Ishikawa (cell line): ENCODE measurements around the gene CNOT1.

ENCODE experiments used
- CEBPB ChIP-seq: IDR thresholded peaks from 2 replicates; pipeline ENCODE4 v1.6.1; 2012
- CREB1 ChIP-seq: IDR thresholded peaks from 2 replicates; pipeline ENCODE4 v1.6.1; 2012; ENCODE audit warnings: low read depth
- EGR1 ChIP-seq: IDR thresholded peaks from 2 replicates; pipeline ENCODE4 v1.6.1; 2012
- EP300 ChIP-seq: IDR thresholded peaks from 2 replicates; pipeline ENCODE4 v1.6.1; 2012; ENCODE audit warnings: borderline replicate concordance
- FOXM1 ChIP-seq: IDR thresholded peaks from 2 replicates; pipeline ENCODE4 v1.6.1; 2012; ENCODE audit warnings: low read depth, borderline replicate concordance
- MAX ChIP-seq: IDR thresholded peaks from 2 replicates; pipeline ENCODE4 v1.6.1; 2012
- NFIC ChIP-seq: IDR thresholded peaks from 2 replicates; pipeline ENCODE4 v1.6.1; 2012
- RAD21 ChIP-seq: IDR thresholded peaks from 2 replicates; pipeline ENCODE4 v1.6.1; 2012; ENCODE audit warnings: low read depth
- REST ChIP-seq: IDR thresholded peaks from 2 replicates; pipeline ENCODE4 v1.6.1; 2012; ENCODE audit warnings: low read depth, mild to moderate bottlenecking
- TAF1 ChIP-seq: IDR thresholded peaks from 2 replicates; pipeline ENCODE4 v1.6.1; 2012; ENCODE audit warnings: low read depth, mild to moderate bottlenecking
- TCF12 ChIP-seq: IDR thresholded peaks from 2 replicates; pipeline ENCODE4 v1.6.1; 2012; ENCODE audit warnings: low read depth
- TEAD4 ChIP-seq: IDR thresholded peaks from 2 replicates; pipeline ENCODE4 v1.6.1; 2012
- USF1 ChIP-seq: IDR thresholded peaks from 2 replicates; pipeline ENCODE4 v1.6.1; 2012
- YY1 ChIP-seq: IDR thresholded peaks from 2 replicates; pipeline ENCODE4 v1.6.1; 2012; ENCODE audit warnings: low read depth
- ZBTB7A ChIP-seq: IDR thresholded peaks from 2 replicates; pipeline ENCODE4 v1.6.1; 2012; ENCODE audit warnings: low read depth

CNOT1 gene

GRCh38 chr16:58492066-58492465, 137.6 kb downstream of the CNOT1 start:
- TF ChIP-seq NFIC: no peak

GRCh38 chr16:58490065-58490464, 139.6 kb downstream of the CNOT1 start:
- no peak for TF ChIP-seq YY1
- no peak for TF ChIP-seq TAF1
- TF ChIP-seq TCF12: no peak
- TF ChIP-seq NFIC: no peak
- TF ChIP-seq MAX: no peak
- no peak for TF ChIP-seq USF1
- TF ChIP-seq REST: no peak
- no peak for TF ChIP-seq TEAD4
- no peak for TF ChIP-seq EGR1
- no peak for TF ChIP-seq ZBTB7A
- TF ChIP-seq RAD21: no peak

GRCh38 chr16:58488531-58488930, 141.1 kb downstream of the CNOT1 start:
- TF ChIP-seq YY1 (no peak), FOXM1 (no peak), ZBTB7A (no peak), RAD21 (no peak), MAX (no peak), CREB1 (no peak), TCF12 (no peak), CEBPB (no peak), TAF1 (no peak), TEAD4 (no peak), REST (no peak), NFIC (no peak), EP300 (no peak), EGR1 (no peak), USF1 (no peak)

GRCh38 chr16:58487566-58488351, 141.9 kb downstream of the CNOT1 start:
- TF ChIP-seq ZBTB7A: no peak
- no peak for TF ChIP-seq REST
- no peak for TF ChIP-seq EP300
- TF ChIP-seq CEBPB: no peak
- TF ChIP-seq EGR1: no peak
- no peak for TF ChIP-seq TAF1
- TF ChIP-seq MAX: peak; percentile 55
- no peak for TF ChIP-seq YY1
- TF ChIP-seq RAD21: peak; percentile 93
- TF ChIP-seq FOXM1: no peak
- TF ChIP-seq CREB1: no peak
- TF ChIP-seq TEAD4: no peak
- TF ChIP-seq NFIC: no peak
